Common myeloid progenitor, CD34-positive (primary cell): ENCODE data around the gene STAG1.
"Not testable (repeated sequence)": the region's sequence is repeated elsewhere in the genome, so short reads cannot be mapped to it uniquely, and the experiment has no call there.

Source experiments
- CTCF ChIA-PET: fragments of 350-600 bp; sonication (Branson Sonifier 250); formaldehyde crosslinking; loops from one replicate; lab custom pipeline; 2021; ENCODE audit warnings: antibody characterized with exemption; lab: Charles Lee
- POLR2A ChIA-PET: fragments of 350-600 bp; sonication (Branson Sonifier 250); formaldehyde crosslinking; loops from one replicate; lab custom pipeline; 2021; ENCODE audit warnings: antibody characterized with exemption; lab: Charles Lee
- DNase-seq, 3 donors: peaks; one replicate each; pipeline versions ENCODE4 v3.0.0 to v3.0.0-alpha.2; 2013
- H3K27ac ChIP-seq, 2 experiments: 1 replicate in 1 of 2; 2 replicates in 1 of 2; pipeline ENCODE4 v1.7.0; 2013; ENCODE audit warnings: inconsistent platforms in 2 of 2, low read length in 2 of 2, mild to moderate bottlenecking in 2 of 2, low read depth in 1 of 2, moderate library complexity in 1 of 2; ENCODE audit not compliant: severe bottlenecking in 2 of 2, insufficient read depth in 1 of 2, poor library complexity in 1 of 2
- H3K27me3 ChIP-seq, 5 experiments: replicated peaks in 2 of 5; 1 replicate in 3 of 5; 2 replicates in 2 of 5; pipeline versions ENCODE4 v1.6.1 to v1.7.0; 2013; ENCODE audit warnings: low read length in 4 of 5, mild to moderate bottlenecking in 2 of 5, moderate library complexity in 2 of 5, inconsistent platforms in 1 of 5; ENCODE audit not compliant: insufficient read depth in 5 of 5, control insufficient read depth in 4 of 5
- H3K36me3 ChIP-seq, 4 experiments: 1 replicate in 2 of 4; 2 replicates in 2 of 4; pipeline versions ENCODE4 v1.6.1 to v1.7.0; 2013; ENCODE audit warnings: low read length in 3 of 4, control low read depth in 1 of 4, mild to moderate bottlenecking in 1 of 4; ENCODE audit not compliant: control insufficient read depth in 4 of 4, insufficient read depth in 4 of 4
- H3K4me1 ChIP-seq, 4 experiments: 1 replicate in 3 of 4; 2 replicates in 1 of 4; pipeline versions ENCODE4 v1.6.1 to v1.7.1; 2013; ENCODE audit warnings: low read length in 3 of 4, mild to moderate bottlenecking in 3 of 4, control low read depth in 1 of 4, inconsistent platforms in 1 of 4, moderate library complexity in 1 of 4; ENCODE audit not compliant: control insufficient read depth in 4 of 4, insufficient read depth in 4 of 4; ENCODE audit errors: control extremely low read depth in 1 of 4
- H3K4me3 ChIP-seq, 7 experiments: 1 replicate in 4 of 7; 2 replicates in 3 of 7; pipeline versions ENCODE4 v1.5.1 to v1.7.0; 2013; ENCODE audit warnings: mild to moderate bottlenecking in 7 of 7, low read length in 6 of 7, moderate library complexity in 6 of 7, inconsistent platforms in 2 of 7, low read depth in 2 of 7, control low read depth in 1 of 7; ENCODE audit not compliant: insufficient read depth in 4 of 7, control insufficient read depth in 1 of 7; ENCODE audit errors: extremely low read depth in 1 of 7
- H3K9me3 ChIP-seq, 5 experiments: 1 replicate in 4 of 5; 2 replicates in 1 of 5; pipeline versions ENCODE4 v1.6.1 to v1.7.1; 2013; ENCODE audit warnings: low read length in 4 of 5, mild to moderate bottlenecking in 2 of 5, inconsistent platforms in 1 of 5, low read depth in 1 of 5, moderate library complexity in 1 of 5; ENCODE audit not compliant: control insufficient read depth in 4 of 5, insufficient read depth in 2 of 5; ENCODE audit errors: control extremely low read depth in 1 of 5
- WGBS: methylation state at CpG from one replicate; pipeline ENCODE4 v1.1.5; 2013; ENCODE audit not compliant: insufficient coverage; 5-methylcytosine and 5-hydroxymethylcytosine counted together

STAG1 gene

GRCh38 chr3:136728918-136729317 is 23.3 kb downstream of the STAG1 start:
- 93% methylated on average over 5 of the region's 6 CpGs for WGBS
- no peaks in the 10 kb centered on the region for H3K36me3 ChIP-seq
- H3K27ac ChIP-seq = no peak overlapping the region
- DNase-seq = no peak
- H3K27me3 ChIP-seq = no peaks in the 10 kb centered on the region
- H3K9me3 ChIP-seq = no peaks in the 10 kb centered on the region
- H3K4me3 ChIP-seq = peak overlapping the region in 1 of 7 experiments; percentile 23
- H3K4me1 ChIP-seq = peaks cover 7 to 30% (median 20%) of the 10 kb centered on the region in 4 experiments
- CTCF ChIA-PET = interaction anchor here (2.0 kb wide), 1 partner anchor 23 kb away, joined by 5 read pairs; the partner anchor contains the start of gene STAG1
- POLR2A ChIA-PET = no interaction called here

GRCh38 chr3:136728473-136728872 is 23.7 kb downstream of the STAG1 start:
- WGBS = no CpG with 5 or more reads among the region's 1 CpG
- POLR2A ChIA-PET = no interaction called here

DNA sequence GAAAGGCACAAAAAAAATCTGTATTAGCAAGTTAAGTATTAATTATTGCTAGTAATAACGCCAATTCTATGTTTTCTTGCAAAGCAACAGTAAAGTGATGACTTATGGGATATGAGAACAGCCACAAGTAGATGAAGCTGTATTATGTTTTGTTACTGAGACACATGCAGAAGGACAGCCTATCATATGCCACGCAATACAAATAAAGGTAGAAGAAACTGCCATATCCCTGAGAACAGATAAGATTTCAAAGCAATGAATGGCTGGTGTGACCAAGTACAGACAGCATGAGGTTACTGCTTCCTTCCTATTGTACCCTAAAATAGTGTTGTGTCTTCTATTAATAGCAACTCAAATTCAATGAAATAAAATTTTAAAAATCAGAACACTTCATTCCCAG is 26.7 kb downstream of the STAG1 start:
- Histone ChIP-seq H3K36me3 (no peaks in the 10 kb centered on the region), H3K27me3 (no peaks in the 10 kb centered on the region), H3K4me3 (no peak overlapping the region), H3K27ac (no peak overlapping the region), H3K9me3 (no peaks in the 10 kb centered on the region), H3K4me1 (peaks cover 3 to 23% (median 16%) of the 10 kb centered on the region in 4 experiments)
- POLR2A ChIA-PET = no interaction called here
- WGBS = 92% methylated on average over 2 of the region's 2 CpGs
- CTCF ChIA-PET = interaction anchor here (1.4 to 1.9 kb wide), 2 partner anchors 9 to 288 kb away, joined by 3 to 5 read pairs; no protein-coding TSS in a partner anchor
- DNase-seq = no peak

More at GRCh38 chr3:136728473-136728872, 23.7 kb downstream of the STAG1 start:
- no peaks in the 10 kb centered on the region for H3K27me3 ChIP-seq
- H3K9me3 ChIP-seq = no peaks in the 10 kb centered on the region
- H3K4me1 ChIP-seq = peaks cover 7 to 30% (median 20%) of the 10 kb centered on the region in 4 experiments
- DNase-seq = peak in 2 of 3 donors; percentile 52 to 65
- H3K36me3 ChIP-seq = no peaks in the 10 kb centered on the region
- H3K27ac ChIP-seq = no peak overlapping the region
- CTCF ChIA-PET = no interaction called here
- peak overlapping the region in 1 of 7 experiments; percentile 23 for H3K4me3 ChIP-seq

DNA sequence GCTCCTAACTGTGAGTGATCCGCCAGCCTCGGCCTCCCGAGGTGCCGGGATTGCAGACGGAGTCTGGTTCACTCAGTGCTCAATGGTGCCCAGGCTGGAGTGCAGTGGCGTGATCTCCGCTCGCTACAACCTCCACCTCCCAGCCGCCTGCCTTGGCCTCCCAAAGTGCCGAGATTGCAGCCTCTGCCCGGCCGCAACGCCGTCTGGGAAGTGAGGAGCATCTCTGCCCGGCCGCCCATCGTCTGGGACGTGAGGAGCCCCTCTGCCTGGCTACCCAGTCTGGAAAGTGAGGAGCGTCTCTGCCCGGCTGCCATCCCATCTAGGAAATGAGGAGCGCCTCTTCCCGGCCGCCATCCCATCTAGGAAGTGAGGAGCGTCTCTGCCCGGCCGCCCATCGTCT is 29.3 kb downstream of the STAG1 start:
- H3K4me1 ChIP-seq = peaks cover 3 to 13% (median 10%) of the 10 kb centered on the region in 4 experiments
- POLR2A ChIA-PET, H3K4me3 ChIP-seq, CTCF ChIA-PET, DNase-seq, H3K9me3 ChIP-seq, H3K27me3 ChIP-seq, H3K36me3 ChIP-seq, H3K27ac ChIP-seq: not testable (repeated sequence)
- WGBS = 96% methylated on average over 5 of the region's 27 CpGs

GRCh38 chr3:136722399-136722798 is 29.8 kb downstream of the STAG1 start:
- WGBS = no CpG with 5 or more reads among the region's 5 CpGs
- H3K27ac ChIP-seq, CTCF ChIA-PET: not testable (repeated sequence)

GRCh38 chr3:136720091-136720490 is 32.1 kb downstream of the STAG1 start:
- DNase-seq = no peak
- Histone ChIP-seq H3K36me3 (peaks cover 0 to 4% (median 2%) of the 10 kb centered on the region in 4 experiments), H3K4me1 (no peaks in the 10 kb centered on the region), H3K9me3 (no peaks in the 10 kb centered on the region), H3K27ac (no peak overlapping the region), H3K27me3 (no peaks in the 10 kb centered on the region), H3K4me3 (no peak overlapping the region)
- WGBS = 100% methylated on average over 1 of the region's 5 CpGs
- ChIA-PET CTCF (interaction anchor here (1.3 kb wide), 1 partner anchor 29 kb away, joined by 7 read pairs; no protein-coding TSS in a partner anchor), POLR2A (no interaction called here)

More at GRCh38 chr3:136722399-136722798, 29.8 kb downstream of the STAG1 start:
- H3K4me3 ChIP-seq, H3K27me3 ChIP-seq, H3K36me3 ChIP-seq, H3K9me3 ChIP-seq, POLR2A ChIA-PET: not testable (repeated sequence)
- peak in 1 of 3 donors; percentile 20 for DNase-seq
- H3K4me1 ChIP-seq = peaks cover 3 to 13% (median 9%) of the 10 kb centered on the region in 4 experiments

GRCh38 chr3:136716629-136717028 is 35.5 kb downstream of the STAG1 start:
- no CpG with 5 or more reads among the region's 1 CpG for WGBS
- no peak for DNase-seq
- Histone ChIP-seq H3K27me3 (no peaks in the 10 kb centered on the region), H3K9me3 (no peaks in the 10 kb centered on the region), H3K36me3 (peaks cover 0 to 4% (median 4%) of the 10 kb centered on the region in 4 experiments), H3K4me1 (peaks cover 0 to 5% (median 0%) of the 10 kb centered on the region in 4 experiments), H3K4me3 (no peak overlapping the region), H3K27ac (no peak overlapping the region)
- CTCF ChIA-PET = interaction anchor here (0.6 kb wide), 1 partner anchor 8 kb away, joined by 3 read pairs; no protein-coding TSS in a partner anchor
- POLR2A ChIA-PET = no interaction called here
